ENCODE measurements around the gene JUNB.

GRCh38 chr19:12793290-12794195, 2.3 kb downstream of the JUNB start:
- TF ChIP-seq CTCF (IDR thresholded peaks at IDR 0.05; ENCODE audit: low read depth, low read length) (0 out of 2 replicates have a peak, but pooled peaks have one; percentile 16), EZH2phosphoT487 (IDR thresholded peaks at IDR 0.05; ENCODE audit: low read depth) (no peak)
